Measurements from ENCODE around the gene COA1. TPM values are rescaled to one million over a fixed set of nuclear protein-coding genes. Genes with fewer than 3 reads are reported as not detected.
A peak's percentile ranks its signal among the peaks of the same experiment; 100 is the strongest.

COA1 gene
- total and polyA plus RNA-seq, 2 donors (not counting 1 experiment from before 2014, with no cell fraction given): 28.7 to 72.7 TPM

- Histone ChIP-seq H3K4me3 (ENCODE audit: control extremely low read depth in 1 of 5, extremely low read depth in 1 of 5, insufficient read depth in 1 of 5, low read depth in 2 of 5, low read length in 4 of 5) (peak overlapping the region in 4 of 5 experiments; percentile 16 to 50 (median 36)), H3K79me2 (ENCODE audit: control insufficient read depth, insufficient read depth, low read length) (peaks cover 52% of the 10 kb centered on the region), H2AFZ (ENCODE audit: insufficient read depth, low read depth, low read length, poor library complexity, severe bottlenecking) (no peak overlapping the region), H3K27ac (ENCODE audit: low read length in 2 of 2) (peak overlapping the region; percentile 87 to 97), H3K4me2 (replicated peaks; ENCODE audit: low read depth, low read length, poor library complexity, severe bottlenecking) (peak overlapping the region; percentile 76), H3K36me3 (replicated peaks in 1 of 2; ENCODE audit: control extremely low read depth in 1 of 2, control insufficient read depth in 1 of 2, extremely low read depth in 1 of 2, insufficient read depth in 2 of 2, low read length in 1 of 2) (peaks cover 0 to 40% of the 10 kb centered on the region in 2 experiments), H3K9me3 (ENCODE audit: control extremely low read depth in 1 of 3, control insufficient read depth in 2 of 3, insufficient read depth in 1 of 3, low read length in 2 of 3) (peaks cover 0 to 7% (median 0%) of the 10 kb centered on the region in 3 donors), H3K27me3 (replicated peaks in 1 of 4; ENCODE audit: control extremely low read depth in 1 of 4, control insufficient read depth in 3 of 4, insufficient read depth in 4 of 4, low read length in 3 of 4) (no peaks in the 10 kb centered on the region), H4K20me1 (ENCODE audit: control insufficient read depth, insufficient read depth, low read length, poor library complexity, severe bottlenecking) (no peaks in the 10 kb centered on the region), H3K9ac (ENCODE audit: low read length) (peak overlapping the region; percentile 70), H3K4me1 (ENCODE audit: control insufficient read depth in 2 of 2, insufficient read depth in 2 of 2, low read length in 2 of 2) (peaks cover 93 to 94% of the 10 kb centered on the region in 2 donors)
- CTCF ChIA-PET: interaction anchor here (1.2 to 10.9 kb wide), 3 partner anchors 9 to 62 kb away, joined by 3 to 203 read pairs (median 99); partner anchors contain the start of gene STK17A
- H3K4me1 Mint-ChIP-seq: peaks cover 91% of the 10 kb centered on the region
- peak overlapping the region; percentile 87 for H3K27ac Mint-ChIP-seq
- no peaks in the 10 kb centered on the region for H3K27me3 Mint-ChIP-seq
- intact Hi-C loops (cut with micrococcal nuclease): loop anchor here (5.0 kb wide), 1 partner anchor 35 kb away; no protein-coding TSS in a partner anchor
- H3K4me3 Mint-ChIP-seq: peak overlapping the region; percentile 81
- ATAC-seq (ENCODE audit: low read depth) (no peak), DNase-seq (no peak)
- no CpG with 5 or more reads among the region's 7 CpGs for WGBS (ENCODE audit: insufficient coverage)
- POLR2A ChIA-PET: interaction anchor here (0.6 to 6.1 kb wide), 3 partner anchors 43 to 64 kb away, joined by 3 to 68 read pairs (median 3); partner anchors contain the start of gene STK17A
- no peaks in the 10 kb centered on the region for H3K9me3 Mint-ChIP-seq (ENCODE audit: insufficient read depth)
- TF ChIP-seq EZH2 (IDR thresholded peaks at IDR 0.05; ENCODE audit: borderline replicate concordance, insufficient read depth, low read depth, low read length, poor library complexity, severe bottlenecking) (no peak), CTCF (IDR thresholded peaks at IDR 0.05) (no peak)
Observed at GRCh38 chr7:43647339-43647672, 82.0 kb downstream of the COA1 start.
